Hepatocyte (in vitro differentiated cells): Measurements from ENCODE around the gene MXD4.

ENCODE experiments used
- CTCF ChIP-seq: fragments of 200-600 bp; sonication (generic); IDR thresholded peaks from 2 replicates; pipeline ENCODE4 v1.5.1; 2016; ENCODE audit warnings: antibody characterized with exemption, mild to moderate bottlenecking; ENCODE audit not compliant: poor library complexity
- EZH2 ChIP-seq: fragments of 200-600 bp; sonication (generic); IDR thresholded peaks from 2 replicates; pipeline ENCODE4 v1.6.1; 2016; ENCODE audit warnings: antibody characterized with exemption, mild to moderate bottlenecking, borderline replicate concordance
- EZH2phosphoT487 ChIP-seq: fragments of 200-600 bp; sonication (generic); IDR thresholded peaks from one replicate; pipeline ENCODE4 v1.6.1; 2018; ENCODE audit warnings: antibody characterized with exemption, mild to moderate bottlenecking, low read depth, moderate library complexity; ENCODE audit not compliant: unreplicated experiment, severe bottlenecking

GRCh38 chr4:2276581-2277325, 14.8 kb upstream of the MXD4 start:
- TF ChIP-seq CTCF (no peak), EZH2 (no peak), EZH2phosphoT487 (no peak)
